Activated T-helper 17 cell treated with anti-CD3 and anti-CD28 coated beads, Interleukin-2, amount 50 U/mL, for 72 hours (primary cell): ENCODE data around the gene TXNRD3. TPM values are rescaled to one million over a fixed set of nuclear protein-coding genes. Genes with fewer than 3 reads are reported as not detected.

Experiments used
- ATAC-seq: fragments of 150-1000 bp; cut with Tn5 transposase; replicated peaks from 2 replicates; pipeline ENCODE4 v1.10.0; 2021; ENCODE audit warnings: mild to moderate bottlenecking, moderate library complexity
- H3K27ac Mint-ChIP-seq: one replicate; pipeline ENCODE4 v1.8.0; 2022; ENCODE audit warnings: mixed read lengths
- H3K27me3 Mint-ChIP-seq: one replicate; pipeline ENCODE4 v1.8.0; 2022; ENCODE audit warnings: mixed read lengths
- H3K36me3 Mint-ChIP-seq: one replicate; pipeline ENCODE4 v1.8.0; 2022; ENCODE audit warnings: low read depth, mild to moderate bottlenecking, mixed read lengths
- H3K4me1 Mint-ChIP-seq: one replicate; pipeline ENCODE4 v1.8.0; 2022; ENCODE audit warnings: mixed read lengths
- H3K4me3 Mint-ChIP-seq: one replicate; pipeline ENCODE4 v1.8.0; 2022; ENCODE audit warnings: mild to moderate bottlenecking, mixed read lengths
- H3K9me3 Mint-ChIP-seq: one replicate; pipeline ENCODE4 v1.8.0; 2022; ENCODE audit warnings: mixed read lengths
- total RNA-seq, 2 donors: library from RNA; stranded (reverse); gene quantifications; one replicate each; pipeline ENCODE4 v1.2.3, GENCODE V29; 2022

The TXNRD3 gene
- total RNA-seq: 1 to 10 TPM in 1 of 2 donors, under 1 TPM in 1; 0.98 to 1.3 TPM

DNA sequence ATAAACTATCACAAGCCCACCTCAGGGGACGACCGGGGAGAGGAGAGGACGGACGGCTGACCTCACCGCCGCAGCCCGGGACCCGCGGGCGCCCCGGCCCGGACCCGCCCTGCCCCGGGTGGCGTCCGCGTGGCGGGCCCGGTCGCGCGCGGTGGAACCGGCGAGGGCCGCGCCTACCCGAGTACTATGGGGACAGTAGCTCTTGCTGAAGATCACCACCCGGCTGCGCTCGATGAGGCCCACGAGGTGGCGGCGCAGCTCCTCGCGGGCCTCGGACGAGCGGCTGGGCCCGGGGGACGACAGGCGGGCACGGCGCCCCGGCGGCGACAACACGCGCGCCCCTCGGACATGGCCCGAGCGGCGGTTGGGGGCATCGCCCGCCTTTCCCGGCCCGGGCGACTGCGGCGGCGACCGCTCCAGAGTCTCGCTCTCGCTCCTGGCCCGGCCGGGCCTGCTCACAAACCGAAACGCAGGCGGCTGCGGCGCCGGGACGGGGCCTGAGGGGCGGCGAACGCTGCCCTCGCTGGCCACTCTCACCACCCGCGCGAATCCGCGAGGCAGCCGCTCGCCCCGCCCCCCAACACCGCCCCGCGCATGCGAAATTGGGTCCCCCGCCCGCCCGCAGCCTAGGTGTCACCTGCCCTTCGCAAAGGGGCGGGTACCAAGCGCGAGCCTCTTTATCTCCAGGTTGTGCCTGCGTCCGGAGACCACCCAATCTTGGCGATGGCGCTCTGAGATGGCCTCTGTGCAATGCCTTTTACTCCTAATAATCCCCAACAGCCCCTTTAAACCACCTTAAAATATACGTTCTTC, at the start of gene TXNRD3:
Gene TXNRD3, minus strand, starts transcription at position 554 of the 813 bp plus-strand sequence.
- Mint-ChIP-seq H3K4me1 (no peaks in the 10 kb centered on the region), H3K9me3 (no peaks in the 10 kb centered on the region), H3K36me3 (no peaks in the 10 kb centered on the region), H3K27me3 (peaks cover 22% of the 10 kb centered on the region), H3K27ac (no peak within 1 kb of the TSS), H3K4me3 (peak within 1 kb of the TSS; percentile 77)
- peak; percentile 96 for ATAC-seq

DNA sequence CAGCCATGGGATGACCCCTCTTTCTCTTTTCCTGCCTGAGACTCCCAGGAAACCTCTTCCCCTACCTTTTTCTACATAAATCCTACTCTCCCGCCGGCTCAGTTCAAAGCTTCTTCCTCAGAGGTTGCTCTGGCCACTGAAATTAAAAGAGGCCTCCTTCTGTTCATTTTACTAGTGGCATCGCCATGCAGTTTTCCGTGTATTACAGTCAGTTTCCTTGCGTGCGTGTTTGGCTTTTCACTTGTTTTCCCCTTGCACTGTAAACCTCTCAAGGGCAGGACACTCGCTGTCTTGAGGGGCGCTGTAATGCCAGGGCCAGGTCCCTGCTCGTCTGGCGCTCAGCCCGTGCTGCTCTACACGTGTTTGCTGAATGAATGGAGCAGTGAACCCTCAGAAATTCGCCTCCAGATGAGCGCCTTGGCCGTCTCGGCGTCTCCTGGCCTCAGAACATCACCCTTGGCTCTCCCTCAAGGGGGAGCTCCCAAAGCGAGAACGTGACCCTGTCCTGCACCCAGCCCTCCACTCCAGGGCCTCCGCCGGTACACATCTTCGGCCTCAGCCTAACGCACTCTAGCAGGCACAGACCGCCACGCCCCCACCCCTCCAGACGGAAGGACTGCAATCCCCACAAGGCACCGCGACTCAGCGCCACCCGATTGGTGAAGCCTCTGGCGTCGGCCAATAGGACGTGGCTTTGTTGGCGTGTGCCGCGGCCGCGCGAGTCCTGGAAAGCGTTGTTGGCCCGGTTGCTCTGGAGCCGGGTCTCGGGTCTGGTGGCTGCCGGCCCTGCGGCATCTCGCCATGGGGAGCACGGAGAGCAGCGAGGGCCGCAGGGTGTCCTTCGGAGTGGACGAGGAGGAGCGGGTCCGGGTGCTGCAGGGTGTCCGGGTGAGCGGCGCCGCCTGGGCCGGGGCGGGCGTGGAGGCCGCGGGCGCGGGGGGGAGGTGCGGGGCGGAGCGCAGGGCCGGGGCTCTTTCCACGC, 48.9 kb upstream of the TXNRD3 start, which contains the start of gene CHCHD6:
Gene CHCHD6, plus strand, starts transcription at position 729 of the 982 bp plus-strand sequence. Its CDS starts 73 bp downstream, at position 802.
- H3K4me3 Mint-ChIP-seq: peak within 1 kb of the TSS; percentile 93
- H3K9me3 Mint-ChIP-seq: no peaks in the 10 kb centered on the region
- peak within 1 kb of the TSS; percentile 87 for H3K27ac Mint-ChIP-seq
- peaks cover 6% of the 10 kb centered on the region for H3K36me3 Mint-ChIP-seq
- ATAC-seq: peak; percentile 99
- peaks cover 19% of the 10 kb centered on the region for H3K27me3 Mint-ChIP-seq
- H3K4me1 Mint-ChIP-seq: peaks cover 15% of the 10 kb centered on the region

DNA sequence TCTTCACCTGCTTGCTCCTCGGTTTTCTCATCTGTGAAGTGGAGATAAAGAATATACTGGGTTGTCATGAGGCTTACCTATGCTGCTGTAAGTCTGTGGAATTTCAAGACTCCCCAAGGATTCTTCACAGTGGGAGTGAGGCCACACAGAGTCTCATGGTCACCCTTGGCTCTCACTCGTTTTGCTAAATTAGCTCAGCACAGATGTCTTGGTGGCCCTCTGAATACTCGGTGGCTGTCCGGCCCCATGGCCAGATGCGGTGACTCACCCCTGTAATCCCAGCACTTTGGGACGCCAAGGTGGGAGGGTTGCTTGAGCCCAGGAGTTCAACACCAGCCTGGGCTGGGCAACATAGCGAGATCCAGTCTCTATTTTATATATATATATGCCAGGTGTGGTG, 44.1 kb upstream of the TXNRD3 start:
- Mint-ChIP-seq H3K36me3 (no peaks in the 10 kb centered on the region), H3K9me3 (no peaks in the 10 kb centered on the region), H3K27ac (no peak overlapping the region), H3K4me3 (no peak overlapping the region), H3K4me1 (peaks cover 8% of the 10 kb centered on the region), H3K27me3 (peaks cover 34% of the 10 kb centered on the region)
- ATAC-seq: no peak

DNA sequence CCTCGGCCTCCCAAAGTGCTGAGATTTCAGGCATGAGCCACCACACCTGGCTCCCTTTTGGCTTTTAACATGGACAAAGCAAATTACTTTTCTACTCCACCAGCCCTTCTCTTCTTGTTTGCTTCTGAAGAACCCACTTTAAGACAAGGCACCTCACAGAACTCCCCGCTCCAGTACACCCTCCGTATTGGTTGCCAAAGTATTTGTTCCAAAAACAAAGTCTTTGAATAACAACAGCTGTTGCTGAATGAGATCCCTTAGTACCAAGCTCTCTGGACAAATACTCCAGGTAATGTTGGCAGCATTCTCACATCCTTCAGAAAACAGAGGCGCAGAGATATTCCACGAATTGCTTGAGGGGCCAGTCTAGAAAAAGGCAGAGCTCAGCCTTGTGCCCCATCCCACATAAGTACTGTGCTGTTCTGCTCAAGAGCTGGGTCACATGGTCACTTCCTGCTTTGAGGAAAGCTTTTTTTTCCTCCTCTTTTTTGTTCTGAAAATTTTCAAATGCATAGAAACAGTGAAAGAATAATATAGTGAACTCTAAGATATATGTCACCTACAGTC, 41.9 kb upstream of the TXNRD3 start:
- H3K36me3 Mint-ChIP-seq: no peaks in the 10 kb centered on the region
- H3K4me3 Mint-ChIP-seq: no peak overlapping the region
- H3K27ac Mint-ChIP-seq: no peak overlapping the region
- H3K27me3 Mint-ChIP-seq: peaks cover 35% of the 10 kb centered on the region
- H3K9me3 Mint-ChIP-seq: no peaks in the 10 kb centered on the region
- ATAC-seq: no peak
- no peaks in the 10 kb centered on the region for H3K4me1 Mint-ChIP-seq

DNA sequence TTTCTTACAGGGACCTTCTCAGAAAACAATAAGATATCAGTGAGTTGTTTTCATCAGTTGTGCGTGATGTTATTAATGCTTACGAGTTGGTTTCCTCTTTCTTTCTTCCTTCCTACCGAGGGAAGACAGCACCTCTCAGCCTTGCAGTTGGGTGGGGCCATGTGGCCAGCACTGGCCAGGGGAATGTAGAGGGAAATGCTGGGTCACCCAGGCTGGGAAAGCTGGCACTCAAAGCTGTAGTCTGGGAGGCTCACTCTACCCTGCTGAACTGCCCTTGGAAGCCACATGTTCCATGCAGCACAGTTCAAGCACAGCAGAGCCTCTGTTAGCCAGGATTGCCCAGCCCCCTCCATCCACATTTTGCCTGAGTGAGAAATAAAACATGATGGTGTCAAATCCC, 39.0 kb upstream of the TXNRD3 start:
- no peaks in the 10 kb centered on the region for H3K4me1 Mint-ChIP-seq
- H3K27me3 Mint-ChIP-seq: peaks cover 29% of the 10 kb centered on the region
- no peak overlapping the region for H3K4me3 Mint-ChIP-seq
- no peak for ATAC-seq
- no peak overlapping the region for H3K27ac Mint-ChIP-seq
- no peaks in the 10 kb centered on the region for H3K9me3 Mint-ChIP-seq
- no peaks in the 10 kb centered on the region for H3K36me3 Mint-ChIP-seq

DNA sequence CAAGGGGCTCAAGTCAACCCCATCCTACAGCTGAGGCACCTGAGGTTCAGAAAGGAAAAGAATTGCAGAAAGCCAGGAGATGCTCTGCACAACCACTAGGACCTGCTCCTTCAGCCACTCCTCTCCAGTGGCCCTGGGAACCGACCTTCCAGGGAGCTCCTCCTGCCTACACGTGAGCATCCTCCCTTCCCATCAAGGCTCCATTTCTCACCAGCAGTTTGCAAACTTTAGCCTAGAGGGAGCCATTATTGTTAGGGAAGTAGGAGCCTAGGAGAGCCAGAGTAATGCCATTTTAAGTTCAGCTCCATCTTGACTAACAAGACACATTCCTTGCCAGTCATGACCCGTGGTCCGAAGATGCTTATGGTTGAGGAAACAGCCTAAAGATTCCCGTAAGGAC, 37.9 kb upstream of the TXNRD3 start:
- Mint-ChIP-seq H3K4me1 (no peaks in the 10 kb centered on the region), H3K9me3 (no peaks in the 10 kb centered on the region), H3K4me3 (no peak overlapping the region), H3K36me3 (no peaks in the 10 kb centered on the region), H3K27ac (no peak overlapping the region), H3K27me3 (peaks cover 25% of the 10 kb centered on the region)
- ATAC-seq: no peak

DNA sequence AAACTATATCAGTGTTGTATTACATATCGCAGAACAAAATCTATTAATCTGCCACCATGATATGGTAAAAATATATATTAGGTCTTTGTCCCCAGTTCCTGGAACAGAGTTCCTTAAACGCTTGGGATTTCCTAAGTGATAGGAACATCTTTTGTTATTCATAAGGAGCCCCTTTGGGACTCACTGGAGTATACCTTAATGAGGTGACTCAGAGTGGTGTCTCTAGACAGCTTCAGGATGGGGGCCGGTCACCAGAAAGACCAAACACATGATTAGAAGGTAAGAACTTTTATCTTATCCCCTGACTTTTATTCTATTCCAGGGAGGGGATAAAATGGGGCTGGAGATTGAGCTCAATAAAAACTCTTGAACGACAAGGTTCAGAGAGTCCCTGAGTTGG, 36.8 kb upstream of the TXNRD3 start:
- no peaks in the 10 kb centered on the region for H3K4me1 Mint-ChIP-seq
- no peak for ATAC-seq
- no peak overlapping the region for H3K4me3 Mint-ChIP-seq
- H3K27ac Mint-ChIP-seq: no peak overlapping the region
- no peaks in the 10 kb centered on the region for H3K9me3 Mint-ChIP-seq
- H3K36me3 Mint-ChIP-seq: no peaks in the 10 kb centered on the region
- peaks cover 24% of the 10 kb centered on the region for H3K27me3 Mint-ChIP-seq

DNA sequence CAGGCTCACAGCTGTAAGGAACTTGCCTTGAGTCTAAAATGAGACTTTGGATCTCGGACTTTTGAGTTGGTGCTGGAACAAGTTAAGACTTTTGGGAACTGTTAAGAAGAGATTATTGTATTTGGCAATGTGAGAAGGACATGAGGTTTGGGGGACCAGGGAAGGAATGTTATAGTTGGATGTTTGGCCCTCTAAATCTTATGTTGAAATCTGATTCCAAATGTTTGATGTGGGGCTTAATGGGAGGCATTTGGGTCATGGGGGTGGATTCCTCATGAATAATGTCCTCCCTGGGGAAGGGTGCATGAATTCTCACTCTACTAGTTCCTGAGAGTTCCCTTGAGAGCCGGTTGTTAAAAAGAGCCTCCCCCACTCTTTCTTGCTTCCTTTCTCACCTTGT, 30.6 kb upstream of the TXNRD3 start:
- Mint-ChIP-seq H3K4me1 (no peaks in the 10 kb centered on the region), H3K27ac (no peak overlapping the region), H3K9me3 (no peaks in the 10 kb centered on the region), H3K4me3 (no peak overlapping the region), H3K27me3 (no peaks in the 10 kb centered on the region), H3K36me3 (no peaks in the 10 kb centered on the region)
- ATAC-seq: no peak

DNA sequence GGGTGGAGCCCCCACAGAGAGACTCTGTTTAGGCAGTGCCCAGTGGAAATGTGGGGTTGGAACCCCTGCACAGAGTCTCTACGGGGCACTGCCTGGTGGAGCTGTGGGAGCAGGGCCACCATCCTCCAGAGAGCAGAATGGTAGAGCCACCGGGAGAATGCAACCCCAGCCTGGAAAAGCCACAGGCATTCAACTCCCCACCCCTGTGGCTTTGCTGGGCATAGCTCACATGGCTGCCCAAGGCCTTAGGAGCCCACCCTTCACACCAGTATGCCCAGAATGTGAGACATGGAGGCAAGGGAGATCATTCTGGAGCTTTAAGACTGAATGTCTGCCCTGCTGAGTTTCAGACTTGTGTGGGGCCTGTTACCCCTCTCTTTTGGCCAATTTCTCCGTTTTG, 30.1 kb upstream of the TXNRD3 start:
- Mint-ChIP-seq H3K36me3 (no peaks in the 10 kb centered on the region), H3K27me3 (no peaks in the 10 kb centered on the region), H3K9me3 (no peaks in the 10 kb centered on the region), H3K4me3 (no peak overlapping the region), H3K27ac (no peak overlapping the region), H3K4me1 (no peaks in the 10 kb centered on the region)
- ATAC-seq: no peak

DNA sequence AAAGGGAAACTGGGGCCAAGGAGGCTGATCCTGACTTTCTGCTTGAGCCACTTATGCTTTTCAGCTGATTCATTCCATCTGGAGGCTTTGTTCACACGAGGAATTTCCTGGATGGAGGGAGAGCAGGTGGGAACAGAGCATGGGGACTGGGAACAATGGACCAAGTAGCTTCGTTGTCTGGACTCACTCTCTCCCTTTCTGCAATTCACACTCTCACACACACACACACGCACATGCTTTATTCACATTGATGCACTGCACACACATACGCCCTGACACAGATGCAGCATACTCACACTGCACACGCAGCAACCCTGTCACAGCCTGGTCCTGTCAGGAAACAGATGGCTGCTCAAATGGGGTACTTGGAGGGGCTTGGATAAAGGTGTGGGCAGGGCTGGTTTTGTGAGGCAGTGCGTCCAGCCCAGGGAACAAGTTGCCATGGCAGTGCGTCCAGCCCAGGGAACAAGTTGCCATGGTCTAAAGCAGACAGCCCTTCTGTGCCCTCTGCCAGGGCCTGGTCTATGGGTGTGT, 29.4 kb upstream of the TXNRD3 start:
- no peak for ATAC-seq
- Mint-ChIP-seq H3K27ac (no peak overlapping the region), H3K4me3 (no peak overlapping the region), H3K36me3 (no peaks in the 10 kb centered on the region), H3K4me1 (no peaks in the 10 kb centered on the region), H3K27me3 (no peaks in the 10 kb centered on the region), H3K9me3 (no peaks in the 10 kb centered on the region)

DNA sequence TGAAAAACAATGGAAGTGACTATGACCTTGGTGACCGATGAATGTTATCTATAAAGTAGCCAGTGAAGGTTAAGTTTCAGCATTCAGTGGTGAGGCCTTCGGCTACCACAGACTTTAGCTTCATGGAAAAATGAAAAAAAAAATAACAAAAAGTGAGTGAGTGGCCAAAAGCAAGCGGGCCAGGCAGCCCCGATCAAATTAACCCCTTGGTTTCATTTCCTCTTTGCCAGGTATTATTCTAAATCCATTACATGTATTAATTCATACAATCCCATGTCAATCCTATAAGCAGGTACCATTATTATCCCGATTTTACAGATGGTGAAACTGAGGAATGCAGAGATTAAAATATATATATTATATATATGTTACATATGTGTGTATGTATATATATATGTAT, 28.1 kb upstream of the TXNRD3 start:
- Mint-ChIP-seq H3K27me3 (no peaks in the 10 kb centered on the region), H3K27ac (no peak overlapping the region), H3K36me3 (no peaks in the 10 kb centered on the region), H3K9me3 (no peaks in the 10 kb centered on the region), H3K4me1 (no peaks in the 10 kb centered on the region), H3K4me3 (no peak overlapping the region)
- no peak for ATAC-seq

DNA sequence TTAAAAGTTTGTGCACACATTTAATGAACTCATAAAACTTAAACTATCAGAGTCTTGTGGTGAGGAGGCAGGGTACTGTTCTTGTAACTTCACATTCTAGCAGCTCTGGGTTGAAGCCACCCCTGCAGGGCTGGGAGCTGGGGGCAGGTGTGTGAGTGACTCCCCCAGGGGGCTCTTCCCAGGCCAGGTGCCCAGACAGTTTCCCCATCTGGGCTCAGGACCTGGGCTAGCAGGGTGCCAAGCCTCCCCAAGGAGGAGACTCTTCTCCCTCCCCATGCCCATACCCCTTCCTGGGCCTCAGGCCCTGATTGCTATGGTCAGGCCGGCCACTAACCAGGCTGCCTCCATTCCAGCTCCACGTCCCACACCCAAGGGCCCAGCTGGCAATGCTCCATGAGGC, 27.1 kb upstream of the TXNRD3 start:
- Mint-ChIP-seq H3K4me3 (no peak overlapping the region), H3K27me3 (no peaks in the 10 kb centered on the region), H3K9me3 (no peaks in the 10 kb centered on the region), H3K36me3 (no peaks in the 10 kb centered on the region), H3K27ac (no peak overlapping the region), H3K4me1 (no peaks in the 10 kb centered on the region)
- no peak for ATAC-seq

DNA sequence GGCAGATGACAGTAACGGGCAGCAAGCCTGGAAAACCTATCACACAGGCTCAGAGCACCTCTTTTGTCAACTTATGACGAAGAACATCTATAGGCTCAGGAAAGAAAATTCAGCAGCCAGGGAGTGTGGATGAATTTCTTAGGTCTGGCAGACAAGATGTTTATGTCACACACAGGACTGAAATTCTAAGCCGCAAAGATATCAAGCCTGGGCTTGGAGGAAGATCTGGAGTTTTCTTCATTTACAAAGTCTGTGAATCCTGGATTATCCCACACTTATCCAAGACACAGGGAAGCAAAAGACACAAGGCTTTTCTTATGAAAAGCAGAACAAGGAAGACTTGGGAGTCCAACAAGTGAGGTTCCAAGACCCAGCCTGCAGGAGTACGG, 25.7 kb upstream of the TXNRD3 start:
- no peaks in the 10 kb centered on the region for H3K36me3 Mint-ChIP-seq
- no peak overlapping the region for H3K27ac Mint-ChIP-seq

More for the DNA sequence above, 25.7 kb upstream of the TXNRD3 start:
- H3K4me3 Mint-ChIP-seq: no peak overlapping the region
- H3K4me1 Mint-ChIP-seq: no peaks in the 10 kb centered on the region
- H3K27me3 Mint-ChIP-seq: peaks cover 8% of the 10 kb centered on the region
- H3K9me3 Mint-ChIP-seq: no peaks in the 10 kb centered on the region
- no peak for ATAC-seq
